GM23248 (cell line): ENCODE data around the gene PSMC3.

Experiments used
- EZH2 ChIP-seq: fragments of 200-600 bp; sonication (generic); IDR thresholded peaks from 2 replicates; pipeline ENCODE4 v1.6.1; 2018; ENCODE audit warnings: antibody characterized with exemption, mild to moderate bottlenecking; ENCODE audit not compliant: insufficient read depth, poor library complexity, severe bottlenecking
- EZH2phosphoT487 ChIP-seq: fragments of 200-600 bp; sonication (generic); IDR thresholded peaks from 2 replicates; pipeline ENCODE4 v1.6.1; 2018; ENCODE audit warnings: antibody characterized with exemption, moderate library complexity, mild to moderate bottlenecking, low read depth; ENCODE audit not compliant: insufficient read depth

DNA sequence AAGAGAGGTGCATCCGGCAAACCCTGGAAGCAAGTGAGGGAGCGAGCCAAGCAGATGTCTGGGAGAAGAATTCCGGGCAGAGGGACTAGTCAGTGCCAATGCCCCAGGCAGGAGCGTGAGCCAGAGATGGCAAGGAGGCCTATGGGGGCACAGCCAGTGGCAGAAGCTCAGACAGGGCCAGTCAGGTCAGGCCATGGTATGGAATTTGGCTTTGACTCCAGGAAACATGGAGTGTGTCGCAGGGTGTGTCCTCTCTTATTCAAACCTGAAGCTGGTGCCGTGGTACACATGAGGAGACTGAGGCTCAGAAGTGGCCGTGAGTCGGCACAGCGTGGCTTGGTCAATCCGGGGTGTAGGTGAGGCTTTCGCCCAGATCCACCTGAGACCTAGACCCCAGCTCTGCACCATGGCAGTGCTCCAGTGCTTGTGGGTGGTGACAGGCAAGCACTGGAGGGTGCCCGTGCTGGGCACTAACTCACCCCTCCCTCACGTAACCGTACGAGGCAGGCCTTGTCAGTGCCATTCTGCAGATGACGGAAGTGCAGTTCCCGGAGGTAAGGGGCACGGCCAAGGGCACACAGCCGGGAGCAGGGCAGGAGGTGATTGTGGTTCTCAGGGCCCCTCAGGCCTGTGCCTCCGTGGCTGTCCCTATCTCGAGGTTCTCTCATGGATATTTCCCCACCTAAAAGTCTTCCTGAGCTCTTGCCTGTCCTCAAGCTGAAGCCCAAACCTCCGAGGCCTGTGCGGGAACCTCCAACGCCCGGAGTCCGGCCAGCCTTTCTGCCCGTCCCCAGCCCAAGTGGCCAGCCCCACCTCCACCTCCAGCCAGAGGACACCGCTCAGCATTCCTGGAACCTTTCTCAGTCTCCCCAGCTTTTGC lies 37.3 kb downstream of the PSMC3 start:
- TF ChIP-seq EZH2 = no peak
- no peak for TF ChIP-seq EZH2phosphoT487
